ENCODE data around the gene JMJD7.

DNA sequence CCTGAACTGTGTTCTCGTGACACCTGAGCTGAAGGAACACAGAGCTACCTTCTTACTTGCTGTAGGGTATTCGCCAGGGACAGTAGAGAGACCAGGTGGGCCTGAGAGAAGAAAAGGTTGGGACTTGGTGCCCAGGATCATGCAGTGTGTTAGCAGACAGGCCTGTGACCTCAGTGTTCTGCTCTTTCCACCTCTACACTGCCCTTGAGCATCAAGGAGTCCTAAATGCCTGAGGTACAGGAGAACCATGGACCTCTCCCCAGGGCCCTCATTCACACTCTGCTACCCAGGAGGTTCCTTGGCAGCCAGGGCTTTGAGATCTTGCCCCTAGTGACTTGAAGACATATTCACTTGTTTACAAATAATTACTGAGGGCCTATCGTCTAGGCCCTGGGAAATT, 22.2 kb upstream of the JMJD7 start:
- TF ChIP-seq, protein P1, sequence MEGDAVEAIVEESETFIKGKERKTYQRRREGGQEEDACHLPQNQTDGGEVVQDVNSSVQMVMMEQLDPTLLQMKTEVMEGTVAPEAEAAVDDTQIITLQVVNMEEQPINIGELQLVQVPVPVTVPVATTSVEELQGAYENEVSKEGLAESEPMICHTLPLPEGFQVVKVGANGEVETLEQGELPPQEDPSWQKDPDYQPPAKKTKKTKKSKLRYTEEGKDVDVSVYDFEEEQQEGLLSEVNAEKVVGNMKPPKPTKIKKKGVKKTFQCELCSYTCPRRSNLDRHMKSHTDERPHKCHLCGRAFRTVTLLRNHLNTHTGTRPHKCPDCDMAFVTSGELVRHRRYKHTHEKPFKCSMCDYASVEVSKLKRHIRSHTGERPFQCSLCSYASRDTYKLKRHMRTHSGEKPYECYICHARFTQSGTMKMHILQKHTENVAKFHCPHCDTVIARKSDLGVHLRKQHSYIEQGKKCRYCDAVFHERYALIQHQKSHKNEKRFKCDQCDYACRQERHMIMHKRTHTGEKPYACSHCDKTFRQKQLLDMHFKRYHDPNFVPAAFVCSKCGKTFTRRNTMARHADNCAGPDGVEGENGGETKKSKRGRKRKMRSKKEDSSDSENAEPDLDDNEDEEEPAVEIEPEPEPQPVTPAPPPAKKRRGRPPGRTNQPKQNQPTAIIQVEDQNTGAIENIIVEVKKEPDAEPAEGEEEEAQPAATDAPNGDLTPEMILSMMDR (conservative IDR thresholded peaks at IDR 0.05) = no peak
- TF ChIP-seq EZH2 (IDR thresholded peaks at IDR 0.05; ENCODE audit: low read depth) = no peak
